ENCODE results near the gene LYPLAL1.
"Not testable (repeated sequence)": the region's sequence is repeated elsewhere in the genome, so short reads cannot be mapped to it uniquely, and the experiment has no call there.

- TF ChIP-seq CTCF (conservative IDR thresholded peaks at IDR 0.05; ENCODE audit: low read depth, low read length); EZH2 (IDR thresholded peaks at IDR 0.05; ENCODE audit: low read length, unreplicated experiment); EZH2phosphoT487 (IDR thresholded peaks at IDR 0.05; ENCODE audit: borderline replicate concordance, low read length): not testable (repeated sequence)
Observed at GRCh38 chr1:219195833-219196232, 22.2 kb downstream of the LYPLAL1 start.

Data from PC-3 (cell line).